K562 (cell line): ENCODE measurements around the gene MYO3B. TPM values are rescaled to one million over a fixed set of nuclear protein-coding genes. Genes with fewer than 3 reads are reported as not detected.

Experiments used
- ETV5 ChIP-seq: sonication (generic); formaldehyde crosslinking; IDR thresholded peaks from 2 replicates; pipeline ENCODE4 v1.4.0; 2020; ENCODE audit warnings: low read depth, mild to moderate bottlenecking, missing genetic modification reagents
- MXI1 ChIP-seq: IDR thresholded peaks from 2 replicates; pipeline ENCODE4 v1.6.1; 2011; ENCODE audit warnings: low read depth, mild to moderate bottlenecking, improper control_type of control experiment, low read length
- NCOR1 ChIP-seq: fragments of 450-650 bp; IDR thresholded peaks from 2 replicates; pipeline ENCODE4 v1.6.1; 2016; ENCODE audit warnings: mild to moderate bottlenecking, moderate library complexity
- NR2C1 ChIP-seq, 2 experiments: fragments of 450-650 bp; IDR thresholded peaks; 2 replicates each; pipeline ENCODE4 v1.6.1; 2017; ENCODE audit warnings: mild to moderate bottlenecking in 2 of 2, antibody characterized with exemption in 1 of 2, inconsistent platforms in 1 of 2, missing compliant biosample characterization in 1 of 2, missing genetic modification characterization in 1 of 2
- POLR3A ChIP-seq: IDR thresholded peaks from 2 replicates; pipeline ENCODE4 v1.6.1; 2011; ENCODE audit warnings: borderline replicate concordance, mild to moderate bottlenecking, moderate library complexity; ENCODE audit not compliant: insufficient read length, insufficient read depth; ENCODE audit errors: extremely low read depth
- SAFB2 ChIP-seq: fragments of 200-400 bp; formaldehyde crosslinking; IDR thresholded peaks from 2 replicates; pipeline ENCODE4 v1.6.1; 2018; ENCODE audit warnings: borderline replicate concordance, low read length, low read depth, moderate library complexity; ENCODE audit not compliant: severe bottlenecking
- SMAD1 ChIP-seq: fragments of 150-350 bp; IDR thresholded peaks from 2 replicates; pipeline ENCODE4 v1.6.1; 2014; ENCODE audit warnings: low read length, low read depth; ENCODE audit not compliant: partially characterized antibody
- ZNF24 ChIP-seq: fragments of 450-650 bp; IDR thresholded peaks from 2 replicates; pipeline ENCODE4 v1.6.1; 2016
- ZNF347 ChIP-seq: fragments of 450-650 bp; formaldehyde crosslinking; IDR thresholded peaks from 2 replicates; pipeline ENCODE4 v1.4.0; 2020; ENCODE audit warnings: low read depth, mild to moderate bottlenecking, moderate library complexity
- ZNF589 ChIP-seq: fragments of 200-800 bp; sonication (Bioruptor generic); IDR thresholded peaks from 2 replicates; pipeline ENCODE4 v1.6.1; 2016; ENCODE audit warnings: low read depth, missing genetic modification characterization, missing compliant biosample characterization
- polyA plus RNA-seq, 8 experiments: library from polyadenylated mRNA; depleted of rRNA in 4 of 8; stranded (reverse) in 5 of 8; unstranded in 3 of 8; fragments of >200 nt; fragmentation: Nextera tagmentation in 2 of 8; fragmentation: Illumina TruSeq in 1 of 8; extraction: Ambion mirVana in 2 of 8; extraction: Trizol in 1 of 8; gene quantifications; 2 replicates each; pipeline versions ENCODE4 v1.2.1 to v1.2.3, GENCODE V29; 2011 to 2014; ENCODE audit warnings: inconsistent platforms in 1 of 8, missing spikeins in 1 of 8
- total RNA-seq, 7 experiments: library from RNA; depleted of rRNA in 6 of 7; stranded (reverse); fragments of >200 nt in 6 of 7; fragmentation: Illumina TruSeq in 2 of 7; extraction: Trizol in 2 of 7; gene quantifications; 2 replicates each; pipeline versions ENCODE4 v1.2.1 to v1.2.3, GENCODE V29; 2011 to 2021; ENCODE audit warnings: low replicate concordance in 1 of 7
- TF ChIP-seq, protein P1 (sequence below), 2 experiments: fragments of 200-800 bp in 1 of 2; sonication (Bioruptor generic) in 1 of 2; sonication (generic) in 1 of 2; formaldehyde crosslinking in 1 of 2; IDR thresholded peaks in 1 of 2; conservative IDR thresholded peaks in 1 of 2; 2 replicates each; pipeline versions ENCODE4 v1.5.0 to v1.6.1; 2016 to 2020; ENCODE audit warnings: missing compliant biosample characterization in 1 of 2, missing genetic modification characterization in 1 of 2, missing genetic modification reagents in 1 of 2
- TF ChIP-seq, protein P2 (sequence below): sonication (generic); formaldehyde crosslinking; IDR thresholded peaks from 2 replicates; pipeline ENCODE4 v1.8.1; 2023; ENCODE audit warnings: mild to moderate bottlenecking, missing genetic modification reagents
- TF ChIP-seq, protein P3 (sequence below): fragments of 450-650 bp; formaldehyde crosslinking; IDR thresholded peaks from 2 replicates; pipeline ENCODE4 v1.4.0; 2022; ENCODE audit warnings: missing genetic modification characterization
- TF ChIP-seq, protein P4 (sequence below): fragments of 450-650 bp; IDR thresholded peaks from 2 replicates; pipeline ENCODE4 v1.6.1; 2017; ENCODE audit warnings: antibody characterized with exemption
- TF ChIP-seq, protein P5 (sequence below): fragments of 450-650 bp; IDR thresholded peaks from 2 replicates; pipeline ENCODE4 v1.6.1; 2017; ENCODE audit warnings: antibody characterized with exemption, mild to moderate bottlenecking

Gene MYO3B
- total and polyA plus RNA-seq, 9 of the 15 experiments (the other 6 are each of a cell fraction or from before 2014, with no cell fraction given): 2.7 to 6.5 (median 3.6) TPM

DNA sequence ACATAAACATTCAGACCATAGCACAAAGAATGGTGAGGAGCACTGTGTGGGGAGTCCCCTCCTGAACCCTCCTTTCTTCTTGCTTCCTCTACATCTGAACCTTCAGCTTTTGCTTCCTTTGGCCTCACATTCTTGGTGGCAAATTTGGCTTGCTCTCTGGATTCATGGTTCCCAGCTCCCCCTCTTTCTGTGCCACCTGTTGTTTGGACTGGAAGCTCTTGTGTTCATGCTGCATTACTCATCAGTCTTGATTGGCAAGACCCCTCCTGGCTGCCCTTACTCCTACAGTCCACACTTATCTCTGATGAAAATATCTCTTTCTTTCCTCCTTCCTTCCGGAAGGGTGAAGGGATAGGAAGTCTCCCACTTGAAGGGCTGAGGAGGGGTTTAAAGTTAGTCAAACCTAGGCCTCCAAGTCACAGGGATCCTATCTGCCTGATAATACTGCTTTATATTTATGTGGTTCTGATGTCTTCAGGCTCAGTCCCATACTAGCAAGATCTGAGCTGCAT is 70.0 kb downstream of the MYO3B start (continued):
- TF ChIP-seq POLR3A (no peak), NR2C1 (IDR thresholded peaks at IDR 0.05) (no peak), NR2C1 (tag; IDR thresholded peaks at IDR 0.05) (no peak), ZNF24 (no peak), ZNF347 (CRISPR knock-in tag) (no peak), SMAD1 (peak; percentile 85), NCOR1 (peak; percentile 75), SAFB2 (no peak), MXI1 (no peak), ETV5 (CRISPR knock-in tag) (peak; percentile 95), ZNF589 (peak; percentile 61; the same call in 1 of the 2 replicates)
- TF ChIP-seq, protein P1, sequence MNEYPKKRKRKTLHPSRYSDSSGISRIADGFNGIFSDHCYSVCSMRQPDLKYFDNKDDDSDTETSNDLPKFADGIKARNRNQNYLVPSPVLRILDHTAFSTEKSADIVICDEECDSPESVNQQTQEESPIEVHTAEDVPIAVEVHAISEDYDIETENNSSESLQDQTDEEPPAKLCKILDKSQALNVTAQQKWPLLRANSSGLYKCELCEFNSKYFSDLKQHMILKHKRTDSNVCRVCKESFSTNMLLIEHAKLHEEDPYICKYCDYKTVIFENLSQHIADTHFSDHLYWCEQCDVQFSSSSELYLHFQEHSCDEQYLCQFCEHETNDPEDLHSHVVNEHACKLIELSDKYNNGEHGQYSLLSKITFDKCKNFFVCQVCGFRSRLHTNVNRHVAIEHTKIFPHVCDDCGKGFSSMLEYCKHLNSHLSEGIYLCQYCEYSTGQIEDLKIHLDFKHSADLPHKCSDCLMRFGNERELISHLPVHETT (CRISPR knock-in tag; conservative IDR thresholded peaks at IDR 0.05 in 1 of 2, IDR thresholded peaks at IDR 0.05 in 1 of 2): peak in 1 of 2 experiments; percentile 40; a peak in 1 of 4 replicates
- TF ChIP-seq, protein P2, sequence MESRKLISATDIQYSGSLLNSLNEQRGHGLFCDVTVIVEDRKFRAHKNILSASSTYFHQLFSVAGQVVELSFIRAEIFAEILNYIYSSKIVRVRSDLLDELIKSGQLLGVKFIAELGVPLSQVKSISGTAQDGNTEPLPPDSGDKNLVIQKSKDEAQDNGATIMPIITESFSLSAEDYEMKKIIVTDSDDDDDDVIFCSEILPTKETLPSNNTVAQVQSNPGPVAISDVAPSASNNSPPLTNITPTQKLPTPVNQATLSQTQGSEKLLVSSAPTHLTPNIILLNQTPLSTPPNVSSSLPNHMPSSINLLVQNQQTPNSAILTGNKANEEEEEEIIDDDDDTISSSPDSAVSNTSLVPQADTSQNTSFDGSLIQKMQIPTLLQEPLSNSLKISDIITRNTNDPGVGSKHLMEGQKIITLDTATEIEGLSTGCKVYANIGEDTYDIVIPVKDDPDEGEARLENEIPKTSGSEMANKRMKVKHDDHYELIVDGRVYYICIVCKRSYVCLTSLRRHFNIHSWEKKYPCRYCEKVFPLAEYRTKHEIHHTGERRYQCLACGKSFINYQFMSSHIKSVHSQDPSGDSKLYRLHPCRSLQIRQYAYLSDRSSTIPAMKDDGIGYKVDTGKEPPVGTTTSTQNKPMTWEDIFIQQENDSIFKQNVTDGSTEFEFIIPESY (CRISPR knock-in tag): no peak
- TF ChIP-seq, protein P3, sequence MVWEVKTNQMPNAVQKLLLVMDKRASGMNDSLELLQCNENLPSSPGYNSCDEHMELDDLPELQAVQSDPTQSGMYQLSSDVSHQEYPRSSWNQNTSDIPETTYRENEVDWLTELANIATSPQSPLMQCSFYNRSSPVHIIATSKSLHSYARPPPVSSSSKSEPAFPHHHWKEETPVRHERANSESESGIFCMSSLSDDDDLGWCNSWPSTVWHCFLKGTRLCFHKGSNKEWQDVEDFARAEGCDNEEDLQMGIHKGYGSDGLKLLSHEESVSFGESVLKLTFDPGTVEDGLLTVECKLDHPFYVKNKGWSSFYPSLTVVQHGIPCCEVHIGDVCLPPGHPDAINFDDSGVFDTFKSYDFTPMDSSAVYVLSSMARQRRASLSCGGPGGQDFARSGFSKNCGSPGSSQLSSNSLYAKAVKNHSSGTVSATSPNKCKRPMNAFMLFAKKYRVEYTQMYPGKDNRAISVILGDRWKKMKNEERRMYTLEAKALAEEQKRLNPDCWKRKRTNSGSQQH (CRISPR knock-in tag): 0 out of 2 replicates have a peak, but pooled peaks have one; percentile 39
- TF ChIP-seq, protein P4, sequence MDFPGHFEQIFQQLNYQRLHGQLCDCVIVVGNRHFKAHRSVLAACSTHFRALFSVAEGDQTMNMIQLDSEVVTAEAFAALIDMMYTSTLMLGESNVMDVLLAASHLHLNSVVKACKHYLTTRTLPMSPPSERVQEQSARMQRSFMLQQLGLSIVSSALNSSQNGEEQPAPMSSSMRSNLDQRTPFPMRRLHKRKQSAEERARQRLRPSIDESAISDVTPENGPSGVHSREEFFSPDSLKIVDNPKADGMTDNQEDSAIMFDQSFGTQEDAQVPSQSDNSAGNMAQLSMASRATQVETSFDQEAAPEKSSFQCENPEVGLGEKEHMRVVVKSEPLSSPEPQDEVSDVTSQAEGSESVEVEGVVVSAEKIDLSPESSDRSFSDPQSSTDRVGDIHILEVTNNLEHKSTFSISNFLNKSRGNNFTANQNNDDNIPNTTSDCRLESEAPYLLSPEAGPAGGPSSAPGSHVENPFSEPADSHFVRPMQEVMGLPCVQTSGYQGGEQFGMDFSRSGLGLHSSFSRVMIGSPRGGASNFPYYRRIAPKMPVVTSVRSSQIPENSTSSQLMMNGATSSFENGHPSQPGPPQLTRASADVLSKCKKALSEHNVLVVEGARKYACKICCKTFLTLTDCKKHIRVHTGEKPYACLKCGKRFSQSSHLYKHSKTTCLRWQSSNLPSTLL: no peak
- TF ChIP-seq, protein P5, sequence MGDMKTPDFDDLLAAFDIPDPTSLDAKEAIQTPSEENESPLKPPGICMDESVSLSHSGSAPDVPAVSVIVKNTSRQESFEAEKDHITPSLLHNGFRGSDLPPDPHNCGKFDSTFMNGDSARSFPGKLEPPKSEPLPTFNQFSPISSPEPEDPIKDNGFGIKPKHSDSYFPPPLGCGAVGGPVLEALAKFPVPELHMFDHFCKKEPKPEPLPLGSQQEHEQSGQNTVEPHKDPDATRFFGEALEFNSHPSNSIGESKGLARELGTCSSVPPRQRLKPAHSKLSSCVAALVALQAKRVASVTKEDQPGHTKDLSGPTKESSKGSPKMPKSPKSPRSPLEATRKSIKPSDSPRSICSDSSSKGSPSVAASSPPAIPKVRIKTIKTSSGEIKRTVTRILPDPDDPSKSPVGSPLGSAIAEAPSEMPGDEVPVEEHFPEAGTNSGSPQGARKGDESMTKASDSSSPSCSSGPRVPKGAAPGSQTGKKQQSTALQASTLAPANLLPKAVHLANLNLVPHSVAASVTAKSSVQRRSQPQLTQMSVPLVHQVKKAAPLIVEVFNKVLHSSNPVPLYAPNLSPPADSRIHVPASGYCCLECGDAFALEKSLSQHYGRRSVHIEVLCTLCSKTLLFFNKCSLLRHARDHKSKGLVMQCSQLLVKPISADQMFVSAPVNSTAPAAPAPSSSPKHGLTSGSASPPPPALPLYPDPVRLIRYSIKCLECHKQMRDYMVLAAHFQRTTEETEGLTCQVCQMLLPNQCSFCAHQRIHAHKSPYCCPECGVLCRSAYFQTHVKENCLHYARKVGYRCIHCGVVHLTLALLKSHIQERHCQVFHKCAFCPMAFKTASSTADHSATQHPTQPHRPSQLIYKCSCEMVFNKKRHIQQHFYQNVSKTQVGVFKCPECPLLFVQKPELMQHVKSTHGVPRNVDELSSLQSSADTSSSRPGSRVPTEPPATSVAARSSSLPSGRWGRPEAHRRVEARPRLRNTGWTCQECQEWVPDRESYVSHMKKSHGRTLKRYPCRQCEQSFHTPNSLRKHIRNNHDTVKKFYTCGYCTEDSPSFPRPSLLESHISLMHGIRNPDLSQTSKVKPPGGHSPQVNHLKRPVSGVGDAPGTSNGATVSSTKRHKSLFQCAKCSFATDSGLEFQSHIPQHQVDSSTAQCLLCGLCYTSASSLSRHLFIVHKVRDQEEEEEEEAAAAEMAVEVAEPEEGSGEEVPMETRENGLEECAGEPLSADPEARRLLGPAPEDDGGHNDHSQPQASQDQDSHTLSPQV: peak; percentile 87
